Duodenal mucosa (tissue), 2 donors: ENCODE data around the gene SAE1.
A peak's percentile ranks its signal among the peaks of the same experiment; 100 is the strongest.

Experiments
- H3K27ac ChIP-seq: one replicate; pipeline ENCODE4 v1.7.0; 2013; ENCODE audit warnings: low read depth, low read length
- H3K27me3 ChIP-seq, 2 donors: one replicate each; pipeline ENCODE4 v1.7.0; 2013; ENCODE audit warnings: low read length in 2 of 2, control low read depth in 1 of 2; ENCODE audit not compliant: insufficient read depth in 2 of 2, control insufficient read depth in 1 of 2
- H3K36me3 ChIP-seq, 2 donors: one replicate each; pipeline ENCODE4 v1.7.0; 2013; ENCODE audit warnings: low read length in 2 of 2, control low read depth in 1 of 2; ENCODE audit not compliant: insufficient read depth in 2 of 2, control insufficient read depth in 1 of 2
- H3K4me1 ChIP-seq, 2 donors: one replicate each; pipeline ENCODE4 v1.7.0; 2013; ENCODE audit warnings: low read length in 2 of 2, control low read depth in 1 of 2; ENCODE audit not compliant: insufficient read depth in 2 of 2, control insufficient read depth in 1 of 2
- H3K4me3 ChIP-seq, 2 donors: one replicate each; pipeline ENCODE4 v1.7.0; 2013; ENCODE audit warnings: low read length in 2 of 2, low read depth in 1 of 2
- H3K9ac ChIP-seq, 2 donors: one replicate each; pipeline ENCODE4 v1.7.0; 2013; ENCODE audit warnings: low read length in 2 of 2, low read depth in 1 of 2
- H3K9me3 ChIP-seq, 2 donors: one replicate each; pipeline ENCODE4 v1.7.0; 2013; ENCODE audit warnings: low read length in 2 of 2, control low read depth in 1 of 2; ENCODE audit not compliant: control insufficient read depth in 1 of 2

Gene SAE1

DNA sequence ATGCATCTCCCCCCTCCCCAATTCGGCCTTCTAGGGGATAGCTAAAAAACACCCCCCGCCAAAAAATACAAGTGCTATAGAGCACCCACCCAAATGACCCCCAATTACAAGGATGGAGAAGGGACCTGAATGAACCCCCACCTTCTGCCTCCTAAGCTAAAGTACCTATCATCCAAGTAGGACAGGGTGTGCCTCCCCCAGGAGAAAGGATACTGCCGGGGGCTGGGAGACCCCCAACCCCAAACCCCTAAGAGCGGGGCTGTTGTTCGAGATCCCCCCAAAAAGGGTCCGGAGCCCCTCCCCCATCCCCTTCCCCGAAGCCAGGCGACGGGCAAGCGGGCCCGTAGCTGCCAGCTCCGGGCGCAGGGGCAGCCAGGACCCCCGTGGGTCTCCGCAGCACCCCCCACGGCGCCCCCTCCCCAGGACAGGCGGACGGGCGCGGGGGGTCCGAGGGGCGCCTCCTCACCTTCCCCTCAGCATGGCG, 18.9 kb upstream of the SAE1 start:
- Histone ChIP-seq H3K4me3 (peak overlapping the region; percentile 89 to 98), H3K9me3 (no peaks in the 10 kb centered on the region), H3K9ac (peak overlapping the region; percentile 95 to 100), H3K4me1 (peaks cover 29 to 40% of the 10 kb centered on the region in 2 donors), H3K27me3 (no peaks in the 10 kb centered on the region), H3K27ac (peak overlapping the region; percentile 100), H3K36me3 (no peaks in the 10 kb centered on the region)

DNA sequence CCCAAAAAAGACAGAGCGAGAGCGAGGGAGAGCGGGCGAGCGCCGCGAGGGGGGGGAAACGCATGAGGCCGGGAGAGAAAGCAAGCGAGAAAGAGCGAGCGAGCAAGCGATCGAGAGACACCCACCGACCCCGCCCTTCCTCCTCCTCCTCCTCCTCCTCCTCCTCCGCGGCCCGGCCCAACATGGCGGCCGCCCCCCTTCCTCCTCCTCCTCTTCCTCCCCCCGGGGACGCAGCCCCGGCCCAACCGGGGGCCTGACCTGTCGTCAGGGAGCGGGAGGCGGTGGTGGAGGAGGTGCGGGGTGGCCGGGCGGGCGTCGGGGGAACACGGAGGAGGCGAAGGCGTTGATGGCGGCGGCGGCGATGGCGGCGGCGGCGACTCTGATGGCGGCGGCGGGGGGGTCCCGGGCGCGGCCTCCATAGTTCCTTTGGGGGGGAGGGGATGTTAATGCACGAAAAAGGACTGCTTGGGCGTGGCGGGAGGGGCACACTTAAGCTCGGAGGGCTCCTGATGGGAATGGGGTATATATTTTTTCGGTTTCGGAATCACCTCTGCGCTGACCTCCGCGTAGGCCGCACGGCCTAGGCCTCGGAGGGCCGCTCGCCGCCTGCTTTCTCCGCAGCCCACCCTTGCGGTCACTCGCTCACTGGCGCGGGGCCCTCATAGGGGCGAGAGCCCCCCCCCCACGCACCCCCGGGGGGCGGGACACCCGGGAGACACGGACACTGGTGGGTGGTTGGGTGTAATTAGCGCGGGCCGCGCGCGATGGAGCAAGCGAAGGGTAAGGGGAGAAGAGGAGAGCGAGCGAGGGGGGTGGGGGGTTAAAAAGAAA, 18.3 kb upstream of the SAE1 start:
- Histone ChIP-seq H3K4me1 (peaks cover 22 to 34% of the 10 kb centered on the region in 2 donors), H3K4me3 (peak overlapping the region; percentile 89 to 98), H3K9ac (peak overlapping the region; percentile 95 to 100), H3K27me3 (no peaks in the 10 kb centered on the region), H3K27ac (peak overlapping the region; percentile 100), H3K36me3 (no peaks in the 10 kb centered on the region), H3K9me3 (no peaks in the 10 kb centered on the region)

- H3K9ac ChIP-seq: peak within 1 kb of the TSS; percentile 99 to 100
- no peaks in the 10 kb centered on the region for H3K27me3 ChIP-seq
- H3K4me1 ChIP-seq: peaks cover 14 to 25% of the 10 kb centered on the region in 2 donors
- H3K36me3 ChIP-seq: no peaks in the 10 kb centered on the region
- H3K4me3 ChIP-seq: peak within 1 kb of the TSS; percentile 89 to 98
- no peaks in the 10 kb centered on the region for H3K9me3 ChIP-seq
- H3K27ac ChIP-seq: peak within 1 kb of the TSS; percentile 100
Measured at GRCh38 chr19:47112997-47113849, 17.4 kb upstream of the SAE1 start, which contains the start of gene ZC3H4. Gene ZC3H4, minus strand, starts transcription at chr19:47113776. Its CDS starts 1,192 bp downstream, at chr19:47112584.

DNA sequence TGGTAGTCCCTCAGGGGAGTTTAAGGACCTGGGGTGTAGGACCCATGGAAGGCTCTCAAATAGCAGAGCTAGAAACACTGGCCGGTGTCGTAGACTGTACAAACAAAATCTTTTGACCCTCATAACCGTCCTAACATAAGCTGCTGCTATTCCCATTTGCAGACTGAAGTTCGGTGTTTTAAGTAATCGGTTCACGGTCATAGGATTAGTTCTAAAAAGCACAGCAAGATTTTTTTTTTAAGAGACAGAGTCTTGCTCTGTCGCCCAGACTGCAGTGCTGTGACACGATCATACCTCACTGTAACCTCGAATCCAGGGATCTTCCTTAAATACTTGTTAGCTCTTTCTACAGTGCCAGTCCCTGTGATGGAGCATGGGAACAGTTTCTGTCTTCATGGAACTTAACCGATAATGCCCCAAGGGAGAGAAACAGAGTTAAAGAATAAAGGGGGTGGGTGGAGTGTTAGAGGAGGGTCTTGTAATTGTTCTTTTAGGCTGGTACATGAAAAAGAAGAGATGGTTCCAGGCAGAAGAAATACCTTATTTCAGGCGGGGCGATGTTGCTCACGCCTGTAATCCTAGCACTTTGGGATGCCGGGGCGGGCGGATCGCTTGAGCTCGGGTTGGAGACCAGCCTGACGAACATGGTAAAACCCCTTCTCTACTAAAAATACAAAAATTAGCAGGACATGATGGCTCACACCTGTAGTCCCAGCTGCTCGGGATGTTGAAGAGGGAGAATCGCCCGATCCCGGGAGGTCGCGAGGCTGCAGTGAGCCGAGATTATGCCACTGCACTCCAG, 16.6 kb upstream of the SAE1 start:
- no peaks in the 10 kb centered on the region for H3K36me3 ChIP-seq
- H3K4me1 ChIP-seq: peaks cover 13 to 17% of the 10 kb centered on the region in 2 donors
- H3K9ac ChIP-seq: peak overlapping the region; percentile 99 to 100
- H3K27me3 ChIP-seq: no peaks in the 10 kb centered on the region
- no peaks in the 10 kb centered on the region for H3K9me3 ChIP-seq
- H3K27ac ChIP-seq: peak overlapping the region; percentile 100
- H3K4me3 ChIP-seq: peak overlapping the region; percentile 89 to 98

GRCh38 chr19:47120470-47121067, 10.1 kb upstream of the SAE1 start:
- H3K36me3 ChIP-seq: no peaks in the 10 kb centered on the region
- no peaks in the 10 kb centered on the region for H3K9me3 ChIP-seq
- no peak overlapping the region for H3K4me3 ChIP-seq
- H3K27ac ChIP-seq: no peak overlapping the region
- H3K9ac ChIP-seq: no peak overlapping the region
- H3K4me1 ChIP-seq: peaks cover 0 to 4% of the 10 kb centered on the region in 2 donors
- no peaks in the 10 kb centered on the region for H3K27me3 ChIP-seq

DNA sequence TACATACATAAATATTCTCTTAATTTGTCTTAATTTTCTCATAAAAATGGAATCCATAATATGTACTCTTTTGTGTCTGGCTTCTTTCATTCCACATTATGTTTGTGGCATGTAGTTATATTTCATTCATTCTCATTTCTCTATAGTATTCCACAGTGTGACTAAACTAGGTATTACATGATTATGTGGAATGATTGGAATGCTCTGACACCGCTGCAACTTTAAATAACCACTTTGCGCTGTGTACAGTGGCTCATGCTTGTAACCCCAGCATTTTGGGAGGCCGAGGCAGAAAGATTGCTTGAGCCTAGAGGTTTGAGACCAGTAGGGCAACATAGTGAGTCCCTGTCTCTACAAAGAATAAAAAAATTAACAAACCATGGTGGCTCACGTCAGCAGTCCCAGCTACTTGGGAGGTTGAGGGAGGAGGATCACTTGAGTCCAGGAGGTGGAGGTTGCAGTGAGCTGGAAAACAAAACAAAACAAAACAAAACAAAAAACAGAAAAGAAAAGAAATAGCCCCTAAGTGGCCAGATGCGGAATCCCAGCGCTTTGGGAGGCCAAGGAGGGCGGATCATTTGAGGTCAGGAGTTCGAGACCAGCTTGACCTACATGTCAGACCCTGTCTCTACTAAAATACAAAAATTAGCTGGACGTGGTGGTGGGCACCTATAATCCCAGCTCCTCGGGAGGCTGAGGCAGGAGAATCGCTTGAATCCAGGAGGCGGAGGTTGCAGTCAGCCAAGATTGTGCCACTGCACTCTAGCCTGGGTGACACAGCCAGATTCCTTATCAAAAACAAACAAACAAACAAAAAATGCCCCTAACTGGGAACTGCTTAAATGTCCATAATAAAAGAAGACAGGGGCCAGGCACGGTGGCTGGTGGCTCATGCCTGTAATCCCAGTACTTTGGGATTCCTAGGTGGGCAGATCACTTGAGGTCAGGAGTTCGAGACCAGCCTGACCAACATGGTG, 8.0 kb upstream of the SAE1 start:
- Histone ChIP-seq H3K4me1 (peaks cover 0 to 4% of the 10 kb centered on the region in 2 donors), H3K36me3 (no peaks in the 10 kb centered on the region), H3K4me3 (no peak overlapping the region), H3K9me3 (no peaks in the 10 kb centered on the region), H3K27ac (no peak overlapping the region), H3K9ac (no peak overlapping the region), H3K27me3 (no peaks in the 10 kb centered on the region)

DNA sequence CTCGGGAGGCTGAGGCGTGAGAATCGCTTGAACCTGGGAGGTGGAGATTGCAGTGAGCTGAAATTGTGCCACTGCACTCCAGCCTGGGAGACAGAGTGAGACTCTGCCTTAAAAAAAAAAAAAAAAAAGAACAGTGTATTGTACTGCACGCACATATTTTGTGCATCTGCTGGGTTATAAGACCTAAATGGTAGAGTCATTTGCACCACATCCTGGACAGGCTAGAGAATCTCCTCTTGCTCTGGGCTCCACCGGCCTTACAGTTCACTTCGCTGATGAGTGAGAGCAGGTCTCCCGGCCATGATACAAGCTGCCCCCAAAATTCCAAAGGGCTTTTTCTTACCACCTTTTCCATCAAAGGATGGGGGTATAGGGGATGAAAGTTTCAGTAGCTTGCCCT, 7.2 kb upstream of the SAE1 start:
- Histone ChIP-seq H3K9me3 (no peaks in the 10 kb centered on the region), H3K9ac (no peak overlapping the region), H3K4me3 (no peak overlapping the region), H3K27ac (no peak overlapping the region), H3K36me3 (no peaks in the 10 kb centered on the region), H3K4me1 (peaks cover 0 to 4% of the 10 kb centered on the region in 2 donors), H3K27me3 (no peaks in the 10 kb centered on the region)

- Histone ChIP-seq H3K27me3 (no peaks in the 10 kb centered on the region), H3K4me3 (no peak overlapping the region), H3K36me3 (no peaks in the 10 kb centered on the region), H3K27ac (no peak overlapping the region), H3K9ac (no peak overlapping the region), H3K9me3 (no peaks in the 10 kb centered on the region), H3K4me1 (peaks cover 0 to 4% of the 10 kb centered on the region in 2 donors)
Measured at GRCh38 chr19:47124937-47125668, 5.5 kb upstream of the SAE1 start.
